ES-I3 (cell line): ENCODE results near the gene RRP36.

Source experiments
- H3K36me3 ChIP-seq: 2 replicates; pipeline ENCODE4 v1.6.1; 2013; ENCODE audit warnings: mild to moderate bottlenecking, low read length, control low read depth, moderate library complexity; ENCODE audit not compliant: insufficient read depth
- H3K4me1 ChIP-seq: 2 replicates; pipeline ENCODE4 v1.6.1; 2013; ENCODE audit warnings: mild to moderate bottlenecking, control low read depth, low read length; ENCODE audit not compliant: insufficient read depth
- H3K9ac ChIP-seq: 2 replicates; pipeline ENCODE4 v1.6.1; 2013; ENCODE audit warnings: low read depth, mild to moderate bottlenecking, low read length, moderate library complexity
- H3K9me3 ChIP-seq: 2 replicates; pipeline ENCODE4 v1.6.1; 2013; ENCODE audit warnings: mild to moderate bottlenecking, low read length, moderate library complexity; ENCODE audit not compliant: control insufficient read depth, insufficient read depth

RRP36 gene

DNA sequence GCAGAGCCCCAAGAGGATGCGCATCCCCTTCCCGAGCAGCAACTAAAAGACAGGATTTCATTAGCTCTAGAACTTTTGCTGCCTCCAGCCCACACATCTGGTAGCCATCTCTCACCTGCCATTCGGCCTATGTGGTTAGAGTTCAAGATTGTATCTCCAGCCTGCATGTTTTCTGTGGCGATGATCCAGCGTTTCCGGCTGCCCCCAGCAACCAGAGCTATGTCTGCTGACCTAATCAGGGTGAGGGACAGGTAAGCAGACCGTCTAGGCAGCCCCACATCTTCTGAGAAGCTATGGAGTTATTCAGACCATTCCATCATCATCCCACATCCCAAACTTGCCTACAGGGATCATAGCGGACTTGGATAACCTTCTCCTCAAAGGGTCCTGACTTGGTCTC is 34.5 kb downstream of the RRP36 start:
- Histone ChIP-seq H3K9ac (no peak overlapping the region), H3K4me1 (peaks cover 8% of the 10 kb centered on the region; the same call in 1 of the 2 replicates), H3K9me3 (no peaks in the 10 kb centered on the region), H3K36me3 (no peaks in the 10 kb centered on the region)

GRCh38 chr6:43058531-43058930 is 37.1 kb downstream of the RRP36 start:
- H3K9me3 ChIP-seq: no peaks in the 10 kb centered on the region
- H3K4me1 ChIP-seq: peaks cover 3% of the 10 kb centered on the region; the same call in 1 of the 2 replicates
- no peaks in the 10 kb centered on the region for H3K36me3 ChIP-seq
- H3K9ac ChIP-seq: peak overlapping the region; percentile 82

- H3K9me3 ChIP-seq: no peaks in the 10 kb centered on the region
- H3K4me1 ChIP-seq: peaks cover 3% of the 10 kb centered on the region; the same call in 1 of the 2 replicates
- peak within 1 kb of the TSS; percentile 82 for H3K9ac ChIP-seq
- H3K36me3 ChIP-seq: no peaks in the 10 kb centered on the region
These were observed 38.0 kb downstream of the RRP36 start, which contains the start of the genes KLC4 and MRPL2 for GRCh38 chr6:43059168-43060033. Gene KLC4, plus strand, starts transcription at chr6:43059631. Its CDS starts 1,705 bp downstream, at chr6:43061336. Gene MRPL2, minus strand, starts transcription at chr6:43059434. Its CDS starts 53 bp downstream, at chr6:43059381.

- Histone ChIP-seq H3K9me3 (no peaks in the 10 kb centered on the region), H3K9ac (peak overlapping the region; percentile 82), H3K4me1 (peaks cover 3% of the 10 kb centered on the region; the same call in 1 of the 2 replicates), H3K36me3 (no peaks in the 10 kb centered on the region)
These were observed 38.8 kb downstream of the RRP36 start for GRCh38 chr6:43060034-43060754.

GRCh38 chr6:43060755-43061633 is 39.6 kb downstream of the RRP36 start:
- H3K9ac ChIP-seq: 0 out of 2 replicates have a peak overlapping the region, but pooled peaks have one; percentile 82
- H3K9me3 ChIP-seq: no peaks in the 10 kb centered on the region
- no peaks in the 10 kb centered on the region for H3K36me3 ChIP-seq
- peaks cover 3% of the 10 kb centered on the region; the same call in 1 of the 2 replicates for H3K4me1 ChIP-seq

DNA sequence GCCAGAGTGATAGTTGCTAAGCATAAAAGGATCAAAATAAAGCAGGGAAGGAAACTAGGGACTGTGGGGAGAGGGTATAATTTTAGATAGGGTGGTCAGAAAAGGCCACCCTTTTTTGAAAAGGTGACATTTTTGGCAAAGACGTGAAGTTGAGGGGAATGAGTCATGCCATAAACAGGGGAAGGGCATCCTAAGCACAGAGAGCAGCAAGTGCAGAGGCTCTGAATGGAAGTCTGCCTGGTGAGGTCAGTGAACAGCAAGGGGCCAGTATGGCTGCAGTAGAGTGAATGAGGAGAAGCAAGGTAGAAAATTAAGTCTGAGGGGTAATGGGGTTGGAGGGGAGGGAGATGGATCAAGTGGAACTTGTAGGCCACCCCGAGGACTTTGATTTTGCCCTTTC is 40.4 kb downstream of the RRP36 start:
- Histone ChIP-seq H3K9ac (no peak overlapping the region), H3K4me1 (peaks cover 3% of the 10 kb centered on the region; the same call in 1 of the 2 replicates), H3K36me3 (no peaks in the 10 kb centered on the region), H3K9me3 (no peaks in the 10 kb centered on the region)

DNA sequence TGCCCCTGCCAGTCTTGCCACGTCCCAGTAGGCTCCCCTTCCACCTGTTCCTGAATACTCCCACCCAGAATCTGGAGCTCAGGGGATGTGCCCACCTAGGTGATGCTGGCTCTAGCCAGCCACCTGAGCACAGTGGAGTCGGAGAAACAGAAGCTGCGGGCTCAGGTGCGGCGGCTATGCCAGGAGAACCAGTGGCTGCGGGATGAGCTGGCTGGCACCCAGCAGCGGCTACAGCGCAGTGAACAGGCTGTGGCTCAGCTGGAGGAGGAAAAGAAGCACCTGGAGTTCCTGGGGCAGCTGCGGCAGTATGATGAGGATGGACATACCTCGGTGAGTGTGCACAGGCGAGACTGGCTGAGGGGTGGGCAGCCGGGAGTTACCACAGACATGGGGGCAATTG is 41.4 kb downstream of the RRP36 start:
- Histone ChIP-seq H3K9ac (no peak overlapping the region), H3K36me3 (no peaks in the 10 kb centered on the region), H3K4me1 (peaks cover 3% of the 10 kb centered on the region; the same call in 1 of the 2 replicates), H3K9me3 (no peaks in the 10 kb centered on the region)

DNA sequence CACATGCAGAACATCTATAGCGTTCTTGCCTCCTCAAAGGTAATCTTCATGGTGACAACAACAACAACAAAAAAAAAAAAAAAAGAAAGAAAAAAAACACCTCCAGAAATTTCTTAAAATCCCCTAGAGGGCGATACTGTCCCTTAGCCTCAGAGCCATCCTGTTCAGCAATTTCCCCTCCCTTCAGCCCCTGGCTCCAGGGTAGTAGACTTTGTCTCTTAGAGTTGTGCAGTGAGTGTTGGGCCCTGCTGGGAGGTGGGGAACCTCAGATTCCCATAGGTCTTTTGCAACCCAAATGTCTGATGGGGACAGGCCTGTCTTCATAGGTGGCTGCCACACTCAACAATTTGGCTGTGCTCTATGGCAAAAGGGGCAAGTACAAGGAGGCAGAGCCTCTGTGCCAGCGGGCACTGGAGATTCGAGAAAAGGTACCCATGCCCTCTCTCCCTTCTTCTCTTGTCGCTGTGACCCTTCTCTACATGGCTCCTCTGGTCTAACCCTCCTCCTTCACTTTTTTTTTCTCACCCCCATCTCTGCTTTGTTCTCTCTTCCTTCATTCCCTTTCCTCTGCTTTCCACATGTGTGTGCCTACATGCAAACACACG is 48.7 kb downstream of the RRP36 start:
- Histone ChIP-seq H3K9ac (no peak overlapping the region), H3K36me3 (peaks cover 9% of the 10 kb centered on the region; the same call in 1 of the 2 replicates), H3K4me1 (peaks cover 10% of the 10 kb centered on the region; the same call in 1 of the 2 replicates), H3K9me3 (no peaks in the 10 kb centered on the region)

DNA sequence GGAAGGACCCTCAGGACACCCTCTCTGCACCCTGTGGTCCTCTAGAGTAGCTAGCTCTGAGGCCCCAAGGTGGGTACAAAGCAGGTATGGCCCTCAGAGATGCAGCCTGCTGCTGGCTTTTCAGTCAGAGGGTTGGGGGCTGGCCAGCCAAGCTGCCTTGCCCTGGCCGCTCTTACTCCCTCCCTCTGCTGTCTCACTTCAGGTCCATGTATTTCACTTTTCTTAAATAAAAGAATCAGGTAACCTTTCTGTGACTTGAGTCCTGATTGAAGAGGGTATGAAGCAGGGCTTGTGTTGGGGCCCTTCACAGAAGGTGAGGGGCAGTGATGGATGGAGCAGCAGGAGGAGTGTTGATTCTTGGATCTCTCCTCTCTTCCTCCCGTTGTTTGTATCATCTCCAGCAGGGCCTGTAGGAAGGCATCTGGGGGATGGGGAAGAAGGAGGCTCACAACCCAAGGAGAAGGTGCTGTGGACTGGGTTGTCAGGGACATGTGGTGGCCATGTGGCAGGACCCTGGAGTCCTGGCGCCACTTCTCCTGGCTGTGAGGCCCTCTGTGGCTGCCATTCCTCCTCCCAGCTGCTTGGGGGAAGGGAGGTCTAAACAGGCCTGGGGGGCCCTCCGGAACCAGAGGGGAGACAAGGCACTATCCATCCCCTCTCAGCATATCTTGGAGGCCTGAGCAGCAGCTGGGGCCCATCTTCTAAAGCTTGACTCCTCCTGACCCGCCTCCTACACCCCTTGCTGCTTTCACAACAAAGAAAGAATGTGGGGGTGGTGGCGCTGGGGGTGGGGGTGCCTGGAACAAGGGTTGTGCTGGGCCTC is 53.6 kb downstream of the RRP36 start:
- H3K9me3 ChIP-seq: no peaks in the 10 kb centered on the region
- no peak overlapping the region; the same call in 1 of the 2 replicates for H3K9ac ChIP-seq
- peaks cover 26% of the 10 kb centered on the region for H3K4me1 ChIP-seq
- H3K36me3 ChIP-seq: peaks cover 9% of the 10 kb centered on the region; the same call in 1 of the 2 replicates

- peak within 1 kb of the TSS; percentile 86 for H3K9ac ChIP-seq
- peaks cover 21% of the 10 kb centered on the region for H3K4me1 ChIP-seq
These were observed 54.4 kb downstream of the RRP36 start, which contains the start of gene PTK7 for GRCh38 chr6:43075670-43076463. Gene PTK7, plus strand, starts transcription at chr6:43076314. Its CDS starts 175 bp downstream, at chr6:43076489.

DNA sequence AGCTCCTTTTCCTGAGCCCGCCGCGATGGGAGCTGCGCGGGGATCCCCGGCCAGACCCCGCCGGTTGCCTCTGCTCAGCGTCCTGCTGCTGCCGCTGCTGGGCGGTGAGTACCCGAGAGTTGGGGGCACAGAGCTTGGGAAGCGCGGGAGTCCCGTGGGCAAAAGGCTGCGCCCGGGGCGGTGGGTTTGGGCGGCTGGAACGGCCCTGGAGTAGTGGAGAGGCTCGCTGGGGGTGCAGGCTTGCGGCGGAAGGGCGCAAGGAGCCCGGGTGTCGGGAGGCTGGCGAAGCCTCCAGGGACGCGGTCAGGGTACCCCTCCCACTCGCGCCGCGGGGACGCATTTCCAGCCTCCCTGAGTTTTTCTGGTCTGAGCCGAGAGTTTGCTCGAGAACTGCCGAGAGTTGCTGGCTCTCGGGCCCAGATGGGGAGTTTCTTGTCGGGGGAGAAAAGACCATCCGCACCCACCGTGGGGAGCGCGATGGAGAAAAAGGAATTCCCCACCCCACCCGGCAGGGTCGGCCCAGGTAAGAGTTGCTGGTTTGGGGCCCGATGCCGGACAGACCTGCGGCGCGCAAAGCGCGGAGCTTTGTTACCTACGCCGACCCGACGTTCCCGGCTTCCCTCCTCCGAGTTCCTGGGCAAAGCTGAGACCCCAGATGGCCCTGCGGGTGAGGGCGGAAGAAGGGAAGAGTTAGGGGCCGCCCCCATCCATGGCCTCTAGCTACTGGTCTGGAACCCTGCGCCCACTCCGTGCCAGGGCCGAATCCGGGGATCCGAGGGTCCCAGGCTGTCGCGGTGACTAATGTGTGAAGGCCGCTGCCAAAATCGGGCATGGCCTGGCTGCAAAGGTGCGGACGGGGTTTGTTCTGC is 55.3 kb downstream of the RRP36 start:
- no peaks in the 10 kb centered on the region for H3K9me3 ChIP-seq
- H3K36me3 ChIP-seq: peaks cover 5% of the 10 kb centered on the region; the same call in 1 of the 2 replicates
- peak overlapping the region; percentile 84 for H3K9ac ChIP-seq
- H3K4me1 ChIP-seq: peaks cover 21% of the 10 kb centered on the region

More at GRCh38 chr6:43075670-43076463, 54.4 kb downstream of the RRP36 start, which contains the start of gene PTK7:
- Histone ChIP-seq H3K9me3 (no peaks in the 10 kb centered on the region), H3K36me3 (peaks cover 5% of the 10 kb centered on the region; the same call in 1 of the 2 replicates)
